AG09309 (cell line): ENCODE measurements around the gene EZH1.

ENCODE experiments used
- DNase-seq: peaks from one replicate; pipeline ENCODE4 v3.0.0-alpha.2; 2010; ENCODE audit warnings: low read depth
- H3K4me3 ChIP-seq: 2 replicates; pipeline ENCODE4 v1.5.1; 2011; ENCODE audit warnings: mild to moderate bottlenecking, low read depth, low read length, moderate library complexity; ENCODE audit not compliant: control insufficient read depth
- TF ChIP-seq, protein P1 (sequence below): IDR thresholded peaks from 2 replicates; pipeline ENCODE4 v1.5.1; 2011; ENCODE audit warnings: mild to moderate bottlenecking, low read depth, low read length, inconsistent platforms; ENCODE audit not compliant: insufficient read depth, control insufficient read depth; ENCODE audit errors: missing control alignments

Gene EZH1

DNA sequence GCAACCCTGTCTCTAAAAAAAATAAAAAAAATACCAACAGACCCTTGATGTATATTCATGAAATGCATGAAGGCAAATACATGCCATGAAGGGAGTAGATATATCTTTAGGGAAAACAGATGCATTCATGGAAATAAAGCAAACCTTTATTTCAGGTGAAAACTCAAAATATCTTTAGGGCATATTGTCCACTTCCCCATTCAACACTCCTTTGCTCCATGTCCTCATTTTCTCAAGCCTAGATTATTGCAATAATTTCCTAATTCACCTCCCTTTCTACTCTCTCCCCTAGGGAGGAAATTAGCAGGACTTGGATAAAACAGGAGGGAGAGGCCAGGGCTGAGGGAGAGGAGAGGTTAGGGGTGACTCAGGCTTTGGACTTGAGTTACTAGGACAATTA lies 22.7 kb upstream of the EZH1 start:
- no peak for DNase-seq
- TF ChIP-seq, protein P1, sequence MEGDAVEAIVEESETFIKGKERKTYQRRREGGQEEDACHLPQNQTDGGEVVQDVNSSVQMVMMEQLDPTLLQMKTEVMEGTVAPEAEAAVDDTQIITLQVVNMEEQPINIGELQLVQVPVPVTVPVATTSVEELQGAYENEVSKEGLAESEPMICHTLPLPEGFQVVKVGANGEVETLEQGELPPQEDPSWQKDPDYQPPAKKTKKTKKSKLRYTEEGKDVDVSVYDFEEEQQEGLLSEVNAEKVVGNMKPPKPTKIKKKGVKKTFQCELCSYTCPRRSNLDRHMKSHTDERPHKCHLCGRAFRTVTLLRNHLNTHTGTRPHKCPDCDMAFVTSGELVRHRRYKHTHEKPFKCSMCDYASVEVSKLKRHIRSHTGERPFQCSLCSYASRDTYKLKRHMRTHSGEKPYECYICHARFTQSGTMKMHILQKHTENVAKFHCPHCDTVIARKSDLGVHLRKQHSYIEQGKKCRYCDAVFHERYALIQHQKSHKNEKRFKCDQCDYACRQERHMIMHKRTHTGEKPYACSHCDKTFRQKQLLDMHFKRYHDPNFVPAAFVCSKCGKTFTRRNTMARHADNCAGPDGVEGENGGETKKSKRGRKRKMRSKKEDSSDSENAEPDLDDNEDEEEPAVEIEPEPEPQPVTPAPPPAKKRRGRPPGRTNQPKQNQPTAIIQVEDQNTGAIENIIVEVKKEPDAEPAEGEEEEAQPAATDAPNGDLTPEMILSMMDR = no peak
- no peak overlapping the region for H3K4me3 ChIP-seq

DNA sequence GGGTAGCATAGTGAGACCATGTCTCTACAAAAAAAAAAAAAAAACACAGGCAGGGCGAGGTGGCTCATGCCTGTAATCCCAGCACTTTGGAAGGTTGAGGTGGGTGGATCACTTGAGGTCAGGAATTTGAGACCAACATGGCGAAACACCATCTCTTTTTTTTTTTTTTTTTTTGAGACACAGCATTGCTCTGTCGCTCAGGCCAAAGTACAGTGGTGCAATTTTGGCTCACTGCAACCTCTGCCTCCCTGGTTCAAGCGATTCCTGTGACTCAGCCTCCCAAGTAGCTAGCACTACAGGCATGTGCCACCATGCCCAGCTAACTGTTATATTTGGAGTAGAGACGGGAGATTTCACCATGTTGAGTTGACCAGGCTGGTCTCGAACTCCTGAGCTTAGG lies 21.3 kb upstream of the EZH1 start:
- DNase-seq = no peak
- H3K4me3 ChIP-seq = no peak overlapping the region
- TF ChIP-seq, protein P1 = no peak

DNA sequence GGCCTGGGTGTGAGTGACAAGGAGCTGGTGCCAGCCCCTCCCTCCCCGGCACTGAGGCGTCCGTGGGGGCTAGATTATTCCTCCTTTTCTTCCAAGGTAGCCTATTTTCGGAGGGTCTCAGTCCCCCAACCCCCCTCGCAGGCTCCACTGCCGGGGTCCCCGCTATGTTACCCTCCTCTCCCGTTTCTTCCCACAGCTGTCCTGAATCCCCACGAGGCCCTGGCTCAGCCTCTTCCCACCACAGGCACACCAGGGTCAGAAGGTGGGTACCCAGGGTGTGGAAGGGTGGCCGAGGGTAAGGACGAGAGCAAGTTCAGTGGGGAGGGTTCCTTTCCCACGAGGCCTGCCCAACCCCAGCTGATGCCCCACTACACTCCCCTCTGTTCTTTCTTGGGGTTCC lies 16.8 kb upstream of the EZH1 start:
- TF ChIP-seq, protein P1 = no peak
- H3K4me3 ChIP-seq = peak overlapping the region; percentile 38
- DNase-seq = no peak

DNA sequence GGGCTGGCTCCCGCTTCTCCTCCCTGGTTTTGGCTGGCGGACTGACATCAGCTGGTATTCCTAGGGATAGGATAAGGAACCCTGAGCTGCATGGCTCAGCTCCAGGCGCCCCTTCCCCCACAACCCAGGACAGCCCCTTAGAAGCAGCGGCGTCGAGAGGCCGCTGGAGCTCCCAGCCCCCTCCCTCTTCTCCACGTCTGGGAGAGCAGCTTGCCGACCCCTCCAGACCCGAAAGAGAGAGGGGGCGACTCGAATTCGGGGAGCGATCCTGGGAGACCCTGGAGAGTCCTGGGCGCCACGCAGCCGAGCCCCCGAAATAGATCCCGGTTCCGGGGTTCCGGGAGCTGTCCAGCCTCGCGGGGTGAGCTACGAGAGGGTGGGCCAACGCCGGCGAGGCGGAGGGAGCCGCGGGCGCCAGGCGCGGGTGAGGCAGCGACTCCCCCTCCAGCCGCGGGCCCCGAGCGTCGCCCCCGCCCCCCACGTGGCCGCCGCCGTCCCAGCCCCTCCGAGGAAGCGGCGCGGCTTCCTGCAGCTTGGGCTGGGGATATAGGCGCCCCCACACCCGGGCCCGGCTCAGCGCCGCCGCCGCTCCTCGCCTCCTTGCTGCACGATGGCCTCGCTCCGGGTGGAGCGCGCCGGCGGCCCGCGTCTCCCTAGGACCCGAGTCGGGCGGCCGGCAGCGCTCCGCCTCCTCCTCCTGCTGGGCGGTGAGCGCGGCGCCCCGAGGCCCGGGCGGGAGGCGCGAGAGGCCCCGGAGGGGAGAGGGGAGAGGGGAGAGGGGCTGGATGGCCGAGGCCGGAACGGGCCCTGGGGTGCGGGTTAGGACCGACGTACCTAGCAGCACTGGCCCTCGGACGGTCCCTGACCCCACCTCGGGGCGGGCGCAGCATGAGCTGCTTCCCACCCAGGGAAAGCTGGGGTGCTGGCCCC lies 16.1 kb upstream of the EZH1 start, which contains the start of gene RAMP2:
Gene RAMP2 (plus strand): TSS at position 576 of the 930 bp plus-strand sequence. CDS start 35 bp downstream, at position 611.
- TF ChIP-seq, protein P1 = no peak
- DNase-seq = no peak
- H3K4me3 ChIP-seq = peak within 1 kb of the TSS; percentile 38

DNA sequence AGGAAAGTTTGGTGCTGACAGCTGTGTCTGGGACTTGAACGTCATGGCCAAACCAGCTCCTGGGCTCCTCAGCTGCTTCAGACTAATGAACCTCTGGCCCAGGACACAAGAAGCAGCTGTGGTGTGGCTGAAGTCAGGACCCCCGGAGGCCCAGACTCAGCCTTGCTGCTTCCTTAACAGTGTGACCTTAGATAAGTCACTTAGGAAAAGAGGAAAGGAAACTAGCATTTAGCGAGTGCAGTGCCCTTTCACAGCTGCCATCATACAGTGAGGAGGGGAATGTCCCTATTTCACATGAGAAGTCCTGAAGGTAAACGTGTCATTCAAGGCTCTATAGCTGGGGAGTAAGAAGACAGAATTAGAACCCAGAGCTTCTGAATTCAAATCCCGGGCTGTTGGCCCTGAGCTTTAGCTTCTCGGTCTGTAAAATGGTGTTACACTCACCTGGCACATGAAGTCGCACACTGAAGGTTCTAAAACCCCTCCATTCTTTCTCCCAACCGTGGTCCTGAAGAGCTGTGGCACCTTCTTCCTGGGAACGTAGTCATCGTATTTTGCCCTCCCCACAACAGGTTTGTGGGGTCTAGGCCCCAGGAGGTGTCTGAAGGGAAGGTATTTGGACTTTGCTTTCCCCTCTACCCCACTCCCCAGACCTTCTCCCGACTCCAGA lies 15.3 kb upstream of the EZH1 start:
- H3K4me3 ChIP-seq = no peak overlapping the region
- DNase-seq = no peak
- TF ChIP-seq, protein P1 = no peak

DNA sequence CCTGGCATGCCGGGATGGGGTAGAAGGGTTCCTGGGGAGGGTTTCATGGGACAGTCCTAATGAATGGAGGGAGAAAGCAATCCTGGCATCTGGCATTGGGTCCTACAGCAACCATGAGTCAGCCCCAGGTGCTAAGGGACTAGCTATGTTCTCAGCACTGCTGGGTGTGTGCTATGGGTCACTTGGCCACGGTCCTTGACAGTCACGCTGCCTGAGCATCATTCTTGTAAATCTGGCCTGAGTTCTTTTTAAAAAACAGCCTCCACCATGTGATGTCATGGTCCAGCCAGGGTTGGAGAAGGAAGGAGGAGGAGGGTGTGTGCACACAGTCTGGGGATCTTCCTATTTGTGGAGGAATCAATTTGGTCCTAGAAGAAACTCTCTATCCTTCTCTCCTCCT lies 9.9 kb upstream of the EZH1 start:
- no peak overlapping the region for H3K4me3 ChIP-seq
- DNase-seq = no peak

More for the DNA sequence above, 9.9 kb upstream of the EZH1 start:
- TF ChIP-seq, protein P1 = no peak
